ENCODE results near the gene TMEM45A. TPM values are rescaled to one million over a fixed set of nuclear protein-coding genes. Genes with fewer than 3 reads are reported as not detected.
"Not testable (repeated sequence)": the region's sequence is repeated elsewhere in the genome, so short reads cannot be mapped to it uniquely, and the experiment has no call there.

Gene TMEM45A
- total RNA-seq, 1 donor = 0.73 TPM

- no peaks in the 10 kb centered on the region for H3K9me3 ChIP-seq (ENCODE audit: low read depth, low read length)
- no peaks in the 10 kb centered on the region for H3K27me3 ChIP-seq (ENCODE audit: insufficient read depth, low read length)
- H3K4me3 ChIP-seq (ENCODE audit: low read length) = no peak overlapping the region
- peaks cover 10% of the 10 kb centered on the region for H3K4me1 ChIP-seq (ENCODE audit: insufficient read depth, low read length)
Measured at GRCh38 chr3:100468676-100469075, 23.7 kb upstream of the TMEM45A start.

GRCh38 chr3:100470951-100471350 is 21.5 kb upstream of the TMEM45A start:
- H3K4me3 ChIP-seq (ENCODE audit: low read length) = no peak overlapping the region
- H3K27me3 ChIP-seq (ENCODE audit: insufficient read depth, low read length) = no peaks in the 10 kb centered on the region
- H3K9me3 ChIP-seq (ENCODE audit: low read depth, low read length) = no peaks in the 10 kb centered on the region
- peaks cover 7% of the 10 kb centered on the region for H3K4me1 ChIP-seq (ENCODE audit: insufficient read depth, low read length)

GRCh38 chr3:100471444-100471843 is 21.0 kb upstream of the TMEM45A start:
- Histone ChIP-seq H3K9me3 (ENCODE audit: low read depth, low read length) (no peaks in the 10 kb centered on the region), H3K4me1 (ENCODE audit: insufficient read depth, low read length) (peaks cover 2% of the 10 kb centered on the region), H3K4me3 (ENCODE audit: low read length) (no peak overlapping the region), H3K27me3 (ENCODE audit: insufficient read depth, low read length) (no peaks in the 10 kb centered on the region)

- not testable (repeated sequence) for H3K9me3 ChIP-seq (ENCODE audit: low read depth, low read length); H3K27me3 ChIP-seq (ENCODE audit: insufficient read depth, low read length); H3K4me3 ChIP-seq (ENCODE audit: low read length); H3K4me1 ChIP-seq (ENCODE audit: insufficient read depth, low read length)
Measured at GRCh38 chr3:100477851-100478360, 14.5 kb upstream of the TMEM45A start.

GRCh38 chr3:100478521-100478920 is 13.9 kb upstream of the TMEM45A start:
- H3K4me1 ChIP-seq (ENCODE audit: insufficient read depth, low read length); H3K9me3 ChIP-seq (ENCODE audit: low read depth, low read length); H3K27me3 ChIP-seq (ENCODE audit: insufficient read depth, low read length); H3K4me3 ChIP-seq (ENCODE audit: low read length): not testable (repeated sequence)

GRCh38 chr3:100480081-100480480 is 12.3 kb upstream of the TMEM45A start:
- Histone ChIP-seq H3K4me1 (ENCODE audit: insufficient read depth, low read length) (no peaks in the 10 kb centered on the region), H3K27me3 (ENCODE audit: insufficient read depth, low read length) (peaks cover 3% of the 10 kb centered on the region), H3K4me3 (ENCODE audit: low read length) (no peak overlapping the region), H3K9me3 (ENCODE audit: low read depth, low read length) (no peaks in the 10 kb centered on the region)

GRCh38 chr3:100482176-100482575 is 10.2 kb upstream of the TMEM45A start:
- Histone ChIP-seq H3K4me3 (ENCODE audit: low read length) (no peak overlapping the region), H3K4me1 (ENCODE audit: insufficient read depth, low read length) (no peaks in the 10 kb centered on the region)

GRCh38 chr3:100483529-100483928 is 8.9 kb upstream of the TMEM45A start:
- no peaks in the 10 kb centered on the region for H3K4me1 ChIP-seq (ENCODE audit: insufficient read depth, low read length)
- no peaks in the 10 kb centered on the region for H3K9me3 ChIP-seq (ENCODE audit: low read depth, low read length)

More at GRCh38 chr3:100482176-100482575, 10.2 kb upstream of the TMEM45A start:
- Histone ChIP-seq H3K9me3 (ENCODE audit: low read depth, low read length) (no peaks in the 10 kb centered on the region), H3K27me3 (ENCODE audit: insufficient read depth, low read length) (peaks cover 3% of the 10 kb centered on the region)

GRCh38 chr3:100486808-100487207 is 5.6 kb upstream of the TMEM45A start:
- H3K9me3 ChIP-seq (ENCODE audit: low read depth, low read length) = no peaks in the 10 kb centered on the region
- H3K4me1 ChIP-seq (ENCODE audit: insufficient read depth, low read length) = peaks cover under 1% of the 10 kb centered on the region
- H3K4me3 ChIP-seq (ENCODE audit: low read length) = no peak overlapping the region
- peaks cover 3% of the 10 kb centered on the region for H3K27me3 ChIP-seq (ENCODE audit: insufficient read depth, low read length)

More at GRCh38 chr3:100483529-100483928, 8.9 kb upstream of the TMEM45A start:
- no peak overlapping the region for H3K4me3 ChIP-seq (ENCODE audit: low read length)
- peaks cover 3% of the 10 kb centered on the region for H3K27me3 ChIP-seq (ENCODE audit: insufficient read depth, low read length)

GRCh38 chr3:100489118-100489517 is 3.3 kb upstream of the TMEM45A start:
- Histone ChIP-seq H3K27me3 (ENCODE audit: insufficient read depth, low read length) (no peaks in the 10 kb centered on the region), H3K9me3 (ENCODE audit: low read depth, low read length) (no peaks in the 10 kb centered on the region), H3K4me1 (ENCODE audit: insufficient read depth, low read length) (peaks cover 14% of the 10 kb centered on the region), H3K4me3 (ENCODE audit: low read length) (no peak overlapping the region)

GRCh38 chr3:100496711-100497261 is 4.4 kb downstream of the TMEM45A start:
- no peaks in the 10 kb centered on the region for H3K9me3 ChIP-seq (ENCODE audit: low read depth, low read length)

GRCh38 chr3:100499651-100500050 is 7.2 kb downstream of the TMEM45A start:
- Histone ChIP-seq H3K4me3 (ENCODE audit: low read length) (no peak overlapping the region), H3K9me3 (ENCODE audit: low read depth, low read length) (no peaks in the 10 kb centered on the region), H3K4me1 (ENCODE audit: insufficient read depth, low read length) (no peaks in the 10 kb centered on the region), H3K27me3 (ENCODE audit: insufficient read depth, low read length) (no peaks in the 10 kb centered on the region)

More at GRCh38 chr3:100496711-100497261, 4.4 kb downstream of the TMEM45A start:
- no peak overlapping the region for H3K4me3 ChIP-seq (ENCODE audit: low read length)
- H3K27me3 ChIP-seq (ENCODE audit: insufficient read depth, low read length) = no peaks in the 10 kb centered on the region
- H3K4me1 ChIP-seq (ENCODE audit: insufficient read depth, low read length) = peaks cover 14% of the 10 kb centered on the region

- Histone ChIP-seq H3K27me3 (ENCODE audit: insufficient read depth, low read length) (no peaks in the 10 kb centered on the region), H3K4me3 (ENCODE audit: low read length) (no peak overlapping the region), H3K9me3 (ENCODE audit: low read depth, low read length) (no peaks in the 10 kb centered on the region), H3K4me1 (ENCODE audit: insufficient read depth, low read length) (no peaks in the 10 kb centered on the region)
Measured at GRCh38 chr3:100500320-100500880, 8.0 kb downstream of the TMEM45A start.

GRCh38 chr3:100503448-100503847 is 11.0 kb downstream of the TMEM45A start:
- Histone ChIP-seq H3K27me3 (ENCODE audit: insufficient read depth, low read length) (peaks cover 3% of the 10 kb centered on the region), H3K4me1 (ENCODE audit: insufficient read depth, low read length) (no peaks in the 10 kb centered on the region), H3K9me3 (ENCODE audit: low read depth, low read length) (no peaks in the 10 kb centered on the region), H3K4me3 (ENCODE audit: low read length) (no peak overlapping the region)

- H3K4me1 ChIP-seq (ENCODE audit: insufficient read depth, low read length) = no peaks in the 10 kb centered on the region
- H3K9me3 ChIP-seq (ENCODE audit: low read depth, low read length) = no peaks in the 10 kb centered on the region
- no peak overlapping the region for H3K4me3 ChIP-seq (ENCODE audit: low read length)
- peaks cover 3% of the 10 kb centered on the region for H3K27me3 ChIP-seq (ENCODE audit: insufficient read depth, low read length)
Measured at GRCh38 chr3:100506355-100506754, 13.9 kb downstream of the TMEM45A start.

- not testable (repeated sequence) for H3K27me3 ChIP-seq (ENCODE audit: insufficient read depth, low read length); H3K4me3 ChIP-seq (ENCODE audit: low read length); H3K9me3 ChIP-seq (ENCODE audit: low read depth, low read length); H3K4me1 ChIP-seq (ENCODE audit: insufficient read depth, low read length)
Measured at GRCh38 chr3:100509818-100510217, 17.4 kb downstream of the TMEM45A start.
